GM12892 (cell line): ENCODE results near the gene MAFB.

Source experiments
- DNase-seq: peaks from one replicate; pipeline ENCODE4 v3.0.0; 2011; ENCODE audit not compliant: insufficient read length
- FAIRE-seq: peaks from 2 replicates; lab custom pipeline; 2011; peaks lifted over from hg19 to GRCh38; lab: Jason Lieb, UNC
- POLR2A ChIP-seq: IDR thresholded peaks from 2 replicates; pipeline ENCODE4 v1.6.1; 2011; ENCODE audit warnings: low read depth, low read length, control low read depth
- POLR2AphosphoS5 ChIP-seq: IDR thresholded peaks from 2 replicates; pipeline ENCODE4 v1.6.1; 2011; ENCODE audit warnings: low read depth, low read length, control low read depth
- TAF1 ChIP-seq: IDR thresholded peaks from 2 replicates; pipeline ENCODE4 v1.6.1; 2011; ENCODE audit warnings: low read depth, mild to moderate bottlenecking, control low read depth, low read length, borderline replicate concordance

The MAFB gene

DNA sequence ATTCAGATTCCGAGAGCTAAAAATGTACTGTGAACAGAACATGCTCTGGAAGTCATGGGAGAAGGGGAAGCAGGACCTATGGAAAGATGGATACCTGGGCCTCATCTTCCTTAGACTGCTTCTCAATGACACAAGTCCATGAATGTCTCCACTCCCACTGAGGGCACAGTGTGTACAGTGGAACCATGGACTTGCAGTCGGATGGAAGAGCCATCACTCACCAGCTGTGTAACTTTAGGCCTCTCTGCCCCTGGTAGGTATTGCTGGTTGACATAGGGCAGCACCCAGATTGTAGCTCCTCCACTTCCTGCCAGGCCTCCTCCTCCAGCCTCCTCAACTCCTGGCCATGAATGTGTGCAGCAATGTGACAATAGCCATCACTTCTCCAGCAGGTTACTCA lies 52.5 kb downstream of the MAFB start:
- TF ChIP-seq POLR2AphosphoS5 (no peak), POLR2A (no peak), TAF1 (no peak)

DNA sequence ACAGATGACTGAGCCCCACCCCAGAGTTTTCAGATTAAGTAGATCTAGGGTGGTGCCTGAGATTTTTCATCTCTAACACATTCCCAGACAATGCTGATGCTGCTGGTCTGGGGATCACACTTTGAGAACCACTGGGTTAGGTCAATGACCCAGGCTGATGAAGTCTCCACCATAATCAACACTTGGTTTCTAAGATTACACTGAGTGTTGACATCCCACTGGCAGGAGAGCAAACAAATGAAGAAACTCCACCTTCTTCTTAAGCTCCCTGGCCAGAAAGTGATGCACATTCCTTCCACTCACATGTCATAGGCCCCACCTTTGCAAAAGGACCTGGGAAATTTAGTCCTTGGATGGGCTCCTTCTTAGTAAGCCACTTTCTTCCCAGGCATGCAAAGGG lies 53.1 kb downstream of the MAFB start:
- no peak for FAIRE-seq
- no peak for DNase-seq
- no peak for TF ChIP-seq TAF1
- TF ChIP-seq POLR2A = no peak
- no peak for TF ChIP-seq POLR2AphosphoS5

More for the DNA sequence above, 52.5 kb downstream of the MAFB start:
- FAIRE-seq = no peak
- no peak for DNase-seq
